Epithelial cell of prostate (primary cell): ENCODE measurements around the gene PAX5.
"Not testable (repeated sequence)": the region's sequence is repeated elsewhere in the genome, so short reads cannot be mapped to it uniquely, and the experiment has no call there.

Experiments
- DNase-seq: peaks from one replicate; pipeline ENCODE4 v3.0.0-alpha.2; 2011; ENCODE audit warnings: low read depth, low spot score
- H3K27ac ChIP-seq: fragments of 450-650 bp; 2 replicates; pipeline ENCODE4 v1.5.1; 2017; ENCODE audit warnings: mild to moderate bottlenecking

Gene PAX5

DNA sequence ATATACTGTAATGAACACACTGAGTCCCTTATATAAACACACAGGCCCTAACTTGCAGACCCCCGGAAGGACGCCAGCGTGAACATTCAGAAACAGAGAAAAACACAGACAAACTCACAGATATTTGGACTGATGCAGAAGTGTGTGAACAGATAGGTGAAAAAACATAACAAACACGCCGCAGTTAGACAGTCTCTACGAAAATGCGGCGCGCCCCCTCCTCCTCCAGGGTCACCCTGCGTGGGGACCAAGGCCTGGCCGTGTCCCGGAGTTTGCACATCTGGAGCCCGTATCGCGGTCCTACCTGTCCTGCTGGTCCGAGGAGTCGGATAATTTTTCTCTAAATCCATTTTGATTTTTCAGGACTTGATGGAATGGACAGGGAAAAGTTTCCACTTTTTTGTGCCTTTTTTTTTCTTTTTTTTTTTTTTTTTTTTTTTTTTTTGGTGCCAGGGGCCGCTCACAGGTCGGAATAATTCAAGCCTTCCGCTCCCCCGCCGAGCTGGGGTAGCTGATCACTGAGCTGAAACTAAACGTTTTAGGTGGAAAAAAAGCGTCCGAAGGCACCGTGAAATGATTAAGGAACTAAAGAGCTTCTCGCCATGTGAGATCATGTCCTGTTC is at the start of gene PAX5:
Gene PAX5, minus strand, starts transcription at position 587 of the 623 bp plus-strand sequence. Its CDS starts 237 bp downstream, at position 350.
- no peak for DNase-seq
- H3K27ac ChIP-seq: no peak within 1 kb of the TSS

DNA sequence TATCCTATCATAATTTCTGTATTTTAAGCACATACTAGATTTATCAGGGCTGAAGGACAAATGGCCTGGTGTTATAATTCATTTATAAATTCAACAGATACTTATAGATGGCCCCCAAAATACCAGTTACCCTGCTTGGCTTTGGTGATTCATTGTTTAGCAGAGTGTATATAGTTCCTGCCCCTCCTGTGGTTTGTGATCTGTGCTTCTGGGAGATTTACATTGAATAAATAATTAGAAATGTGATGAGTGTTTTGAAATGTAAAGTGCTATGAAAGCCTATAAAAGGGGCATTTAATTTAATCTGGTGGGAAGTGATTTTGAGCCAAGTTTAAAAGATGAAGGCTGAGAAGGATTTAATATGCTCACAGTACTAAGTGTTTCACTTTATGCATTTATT is 49.6 kb upstream of the PAX5 start:
- no peak overlapping the region for H3K27ac ChIP-seq
- no peak for DNase-seq

DNA sequence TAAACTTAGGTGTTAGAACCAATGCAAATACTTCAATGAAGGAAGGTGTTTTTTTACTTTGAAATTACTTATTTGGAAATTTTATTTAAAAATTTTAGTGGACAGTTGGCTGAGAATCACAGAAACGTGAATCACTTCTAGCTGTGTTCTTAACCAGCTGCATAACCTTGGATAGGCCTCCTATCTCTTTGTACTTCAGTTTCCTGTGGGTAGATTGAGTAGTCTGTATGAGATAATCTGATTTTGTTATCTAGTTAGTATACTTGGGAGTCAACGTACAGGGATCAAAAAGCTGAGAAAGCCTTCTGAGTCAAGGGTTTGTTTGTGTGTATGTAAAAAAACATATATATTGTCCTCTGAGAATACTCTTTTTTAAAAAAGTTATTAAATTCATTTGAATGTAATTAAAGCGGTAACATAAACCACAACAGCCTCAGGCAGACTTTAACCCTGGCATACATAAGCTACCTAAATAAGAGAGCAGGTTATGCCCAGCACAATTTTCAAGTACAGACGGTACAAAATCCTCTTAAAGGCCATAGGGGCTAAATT is 48.2 kb upstream of the PAX5 start:
- no peak overlapping the region for H3K27ac ChIP-seq
- DNase-seq: no peak

DNA sequence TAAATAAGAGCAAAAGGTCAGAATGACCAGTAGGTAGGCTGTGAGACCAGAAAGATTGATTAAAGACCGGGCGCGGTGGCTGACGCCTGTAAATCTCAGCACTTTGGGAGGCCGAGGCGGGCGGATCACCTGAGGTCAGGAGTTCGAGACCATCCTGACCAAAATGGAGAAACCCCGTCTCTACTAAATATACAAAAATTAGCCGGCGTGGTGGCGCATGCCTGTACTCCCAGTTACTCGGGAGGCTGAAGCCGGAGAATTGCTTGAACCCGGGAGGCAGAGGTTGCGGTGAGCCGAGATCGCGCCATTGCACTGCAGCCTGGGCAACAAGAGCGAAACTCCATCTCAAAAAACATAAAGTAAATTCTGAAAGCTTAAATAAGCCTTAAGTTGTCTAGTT is 47.4 kb upstream of the PAX5 start:
- H3K27ac ChIP-seq, DNase-seq: not testable (repeated sequence)

DNA sequence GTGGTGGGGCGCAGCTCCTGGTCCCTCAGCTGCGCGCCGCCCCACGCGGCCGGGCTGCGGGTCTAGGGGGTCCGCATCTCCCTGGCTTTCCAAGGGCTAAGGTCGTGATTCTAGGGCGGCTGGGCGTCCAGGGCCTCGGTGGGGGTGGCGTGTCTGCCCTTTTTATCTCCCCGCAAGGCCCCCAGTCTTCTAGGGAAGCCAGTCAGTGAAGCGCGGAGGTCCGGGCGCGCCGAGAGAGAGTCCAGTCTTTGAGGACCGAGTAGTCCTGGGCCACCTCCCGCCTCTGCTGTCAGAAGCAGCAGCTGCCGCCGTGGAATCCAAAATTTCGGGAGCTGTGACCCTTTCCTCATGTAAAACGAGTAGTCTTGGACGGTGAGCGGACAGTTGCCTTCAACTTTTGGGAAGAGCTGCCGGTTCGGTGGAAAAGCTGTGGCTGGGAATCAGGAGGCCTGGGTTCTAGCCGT is 46.1 kb upstream of the PAX5 start:
- not testable (repeated sequence) for DNase-seq

DNA sequence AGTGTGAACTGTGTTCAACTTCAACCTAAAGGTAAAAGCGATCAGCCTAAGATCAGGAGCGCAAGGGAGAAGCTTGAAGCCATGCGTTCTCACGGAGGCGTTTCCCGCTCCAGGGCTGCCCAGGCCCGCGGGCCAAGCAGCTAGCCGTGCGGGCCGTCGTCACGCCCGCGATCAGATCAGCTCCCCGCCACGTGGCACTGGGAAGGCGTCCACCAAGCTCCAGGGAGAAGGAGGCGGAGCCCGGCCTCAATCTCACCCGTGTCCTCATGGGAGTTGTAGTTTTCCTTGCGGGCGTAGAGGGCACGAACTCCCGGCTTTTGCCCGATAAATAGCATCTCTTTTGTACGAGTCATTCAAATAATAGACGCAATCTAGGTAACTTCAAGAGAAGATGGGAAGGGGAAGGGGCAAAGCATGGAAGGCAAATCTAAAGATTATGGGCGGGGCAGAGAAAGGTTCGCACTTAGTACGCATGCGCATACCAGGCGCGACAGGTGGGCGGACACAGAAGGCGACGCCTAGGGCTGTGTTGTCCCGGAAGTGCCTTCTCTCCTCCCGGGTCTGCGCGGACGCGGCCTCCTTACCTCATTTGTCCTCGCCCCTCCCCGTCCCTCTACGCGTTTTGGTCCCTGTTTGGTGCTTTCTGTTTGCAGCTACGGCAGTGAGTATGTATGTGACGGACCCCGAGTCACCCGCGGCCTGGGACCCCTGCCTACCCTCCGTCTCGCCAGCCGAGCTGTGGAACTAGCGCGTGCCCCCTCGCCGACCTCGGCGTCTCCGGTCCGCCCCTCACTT is 45.5 kb upstream of the PAX5 start:
- DNase-seq: peak; percentile 61

More for the DNA sequence above, 46.1 kb upstream of the PAX5 start:
- peak overlapping the region; percentile 62 for H3K27ac ChIP-seq

DNA sequence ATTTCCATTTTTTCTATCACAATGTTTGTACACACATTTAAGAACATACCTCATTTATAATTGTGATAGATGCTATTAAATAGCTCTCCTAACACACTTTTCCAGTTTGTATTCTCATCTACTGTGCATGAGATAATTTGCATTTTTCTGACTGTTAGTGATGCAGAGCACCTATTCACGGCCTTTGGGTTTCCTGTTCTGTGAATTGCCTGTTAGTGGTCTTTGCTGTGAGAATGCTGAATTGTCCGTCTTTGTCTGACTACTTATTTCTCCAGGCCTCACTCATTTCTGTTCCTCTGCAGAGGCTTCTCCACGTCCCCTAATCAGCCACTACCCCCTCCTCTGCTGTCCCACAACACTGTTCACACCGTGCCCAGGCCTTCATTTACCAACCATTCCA is 40.7 kb upstream of the PAX5 start:
- H3K27ac ChIP-seq, DNase-seq: not testable (repeated sequence)

More for the DNA sequence above, 45.5 kb upstream of the PAX5 start:
- peak overlapping the region; percentile 62 for H3K27ac ChIP-seq

DNA sequence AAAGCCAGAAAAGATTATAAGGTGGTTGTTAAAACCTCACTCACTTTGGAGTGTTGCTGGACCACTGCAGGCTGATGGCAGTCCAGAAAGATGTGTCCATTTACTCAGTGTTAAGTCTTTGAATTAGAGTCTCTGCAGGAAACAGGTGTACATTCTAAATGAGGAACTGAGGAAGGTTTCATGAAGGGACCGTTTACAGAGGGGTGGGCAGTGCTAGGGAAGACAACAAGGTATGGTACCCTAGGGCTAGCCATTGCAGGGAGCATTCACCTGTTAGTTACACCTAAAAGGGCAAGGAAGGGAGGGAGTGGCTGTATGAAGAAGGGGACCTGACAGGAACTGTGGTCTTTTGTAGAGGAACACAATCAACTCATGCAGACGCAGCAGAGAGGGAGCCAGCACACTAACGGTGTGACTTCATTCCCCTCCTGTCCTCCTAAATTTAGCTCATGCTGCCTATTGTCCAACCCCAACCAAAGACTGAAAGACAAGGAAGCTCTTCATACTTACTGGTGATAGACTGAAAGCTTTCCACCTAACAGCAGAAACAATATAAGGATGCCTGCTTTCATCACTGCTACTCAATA is 32.2 kb upstream of the PAX5 start:
- no peak for DNase-seq
- H3K27ac ChIP-seq: no peak overlapping the region

DNA sequence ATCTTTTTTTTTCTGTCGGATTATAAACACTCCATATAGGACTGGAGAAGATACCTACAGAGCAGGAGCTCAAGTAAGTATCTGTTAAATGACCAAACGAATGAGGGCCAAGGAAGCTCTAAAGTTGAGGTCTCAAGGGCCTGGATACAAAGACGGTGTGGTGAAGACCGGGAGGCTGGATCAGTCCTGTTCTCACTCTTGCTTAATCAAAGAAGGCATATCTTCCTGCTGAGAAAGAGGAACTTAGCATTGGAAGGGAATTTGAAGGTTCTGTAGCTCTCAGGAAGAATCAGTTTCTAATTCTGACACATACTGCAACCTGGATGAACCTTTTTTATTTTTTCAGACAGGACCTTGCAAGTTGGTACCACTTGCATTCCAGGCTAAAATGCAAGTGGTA is 28.3 kb upstream of the PAX5 start:
- DNase-seq: no peak
- no peak overlapping the region for H3K27ac ChIP-seq

DNA sequence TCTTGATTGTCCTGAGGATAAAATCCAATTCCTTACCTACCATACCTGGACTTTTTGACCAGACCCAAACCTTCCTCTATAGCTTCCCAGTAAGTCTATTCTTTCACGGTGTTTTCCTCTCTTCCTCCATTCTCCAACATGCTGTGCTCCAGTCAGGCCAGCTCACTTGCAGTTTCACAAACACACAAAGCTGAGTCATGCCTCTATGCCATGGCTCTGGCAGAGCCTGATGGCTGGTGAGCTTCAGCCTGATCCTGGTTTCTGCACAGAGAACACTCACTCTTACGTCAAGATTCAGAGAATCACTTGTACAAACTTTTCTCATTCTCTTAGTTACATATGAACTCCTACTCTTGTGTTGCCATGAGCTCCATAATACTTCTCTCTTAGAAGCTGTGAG is 27.7 kb upstream of the PAX5 start:
- no peak overlapping the region for H3K27ac ChIP-seq
- DNase-seq: peak; percentile 20

DNA sequence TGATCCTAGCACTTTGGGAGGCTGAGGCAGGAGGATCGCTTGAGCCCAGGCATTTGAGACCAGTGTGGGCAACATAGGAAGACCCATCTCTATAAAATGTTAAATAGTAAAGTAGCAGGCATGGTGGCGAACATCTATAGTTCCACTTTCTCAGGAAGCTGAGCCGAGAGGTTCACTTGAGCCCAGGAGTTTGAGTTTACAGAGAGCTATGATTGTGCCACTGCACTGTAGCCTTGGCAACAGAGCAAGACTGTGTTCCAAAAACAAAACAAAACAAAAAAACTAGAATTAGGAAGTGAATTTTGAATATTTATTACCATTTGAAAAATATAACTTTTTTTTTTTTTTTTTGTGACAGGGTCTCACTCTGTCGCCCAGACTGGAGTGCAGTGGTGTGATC is 26.8 kb upstream of the PAX5 start:
- H3K27ac ChIP-seq: no peak overlapping the region
- DNase-seq: no peak

DNA sequence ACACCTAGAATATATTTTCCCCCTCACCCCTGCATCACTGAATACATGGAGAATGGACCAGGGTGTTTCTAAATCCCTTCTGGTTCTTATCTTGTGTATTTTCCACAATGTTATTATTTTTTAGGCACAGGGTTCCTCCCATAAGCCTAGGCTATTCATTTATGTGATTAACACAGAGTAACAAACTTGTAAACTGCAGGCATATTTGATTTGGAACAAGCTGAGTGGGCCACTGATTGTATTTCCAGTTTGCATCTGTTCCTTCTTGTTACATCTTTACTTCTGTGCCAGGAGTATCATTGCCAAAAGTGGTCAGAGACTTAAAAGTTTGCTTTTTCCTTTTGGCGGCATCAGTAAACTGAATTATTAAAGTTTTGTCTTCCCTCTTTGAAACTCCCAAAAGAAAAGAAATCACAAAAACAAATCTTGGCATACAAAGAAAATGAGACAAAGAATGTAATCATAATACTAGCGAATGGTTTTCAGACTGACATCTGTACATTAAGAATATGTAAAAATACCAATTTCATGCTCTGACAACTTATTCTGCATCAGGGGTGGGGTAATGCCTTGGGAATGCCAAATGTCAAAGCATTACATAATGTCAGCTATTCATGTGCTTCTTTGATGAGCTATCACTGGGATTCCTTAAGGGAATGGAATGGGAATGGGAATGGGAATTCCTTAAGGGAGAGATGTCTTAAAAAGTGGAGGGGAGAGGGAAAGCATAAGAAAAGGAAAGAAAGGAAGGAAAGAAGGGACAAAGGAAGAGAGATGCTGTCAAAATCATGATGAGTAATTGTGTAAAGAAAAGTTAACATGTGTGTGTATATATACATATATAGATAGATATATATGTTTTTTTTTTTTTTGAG is 22.2 kb upstream of the PAX5 start:
- no peak for DNase-seq

DNA sequence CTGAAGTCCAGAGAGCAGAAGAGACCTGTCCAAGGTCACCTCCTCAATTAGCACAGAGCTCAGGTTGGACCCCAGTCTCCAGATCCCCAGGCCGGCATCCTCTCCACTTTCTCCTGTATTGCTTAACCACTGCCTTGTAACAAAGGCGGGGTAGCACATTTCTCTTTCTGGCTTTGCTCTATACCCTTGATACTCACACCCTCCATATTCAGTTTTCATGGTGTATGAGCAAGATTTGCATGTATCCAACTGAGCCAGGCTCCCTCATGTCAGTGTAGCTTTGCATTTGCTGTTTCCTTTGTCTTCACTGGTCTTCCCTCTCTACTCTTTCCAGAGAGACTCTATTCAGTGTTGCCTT is 20.3 kb upstream of the PAX5 start:
- not testable (repeated sequence) for H3K27ac ChIP-seq, DNase-seq

More for the DNA sequence above, 22.2 kb upstream of the PAX5 start:
- no peak overlapping the region for H3K27ac ChIP-seq

DNA sequence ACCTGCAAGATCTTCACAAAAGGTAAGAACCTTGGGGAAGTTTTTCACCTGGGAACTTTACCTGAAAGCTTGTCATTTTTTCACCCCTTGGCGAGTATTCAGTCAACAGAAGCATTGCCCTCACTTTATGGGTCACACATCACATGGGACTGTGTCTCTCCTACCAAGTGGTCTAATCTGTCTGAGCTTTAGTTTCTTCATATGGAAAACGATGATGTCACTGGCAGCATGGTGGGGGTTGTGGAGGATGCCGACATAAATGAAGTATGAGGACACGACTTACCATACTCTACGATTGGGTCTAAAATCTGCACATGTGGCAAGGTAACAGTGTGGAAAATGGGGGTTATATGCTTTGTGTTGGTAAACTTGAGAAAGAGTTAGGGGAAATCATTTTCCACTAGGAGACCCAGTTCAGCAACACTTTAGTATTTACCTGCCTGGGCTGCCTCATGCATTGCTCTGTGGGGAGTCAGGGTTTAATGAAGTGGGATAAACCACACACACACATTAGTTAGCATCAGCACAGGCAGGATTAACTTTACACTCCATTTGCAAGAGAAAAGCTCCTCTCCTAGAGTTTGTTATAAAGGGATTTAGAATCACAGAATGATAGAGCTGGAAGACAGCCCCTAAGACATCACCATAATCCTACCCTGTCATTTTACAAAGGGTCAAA is 19.8 kb upstream of the PAX5 start:
- H3K27ac ChIP-seq: no peak overlapping the region

DNA sequence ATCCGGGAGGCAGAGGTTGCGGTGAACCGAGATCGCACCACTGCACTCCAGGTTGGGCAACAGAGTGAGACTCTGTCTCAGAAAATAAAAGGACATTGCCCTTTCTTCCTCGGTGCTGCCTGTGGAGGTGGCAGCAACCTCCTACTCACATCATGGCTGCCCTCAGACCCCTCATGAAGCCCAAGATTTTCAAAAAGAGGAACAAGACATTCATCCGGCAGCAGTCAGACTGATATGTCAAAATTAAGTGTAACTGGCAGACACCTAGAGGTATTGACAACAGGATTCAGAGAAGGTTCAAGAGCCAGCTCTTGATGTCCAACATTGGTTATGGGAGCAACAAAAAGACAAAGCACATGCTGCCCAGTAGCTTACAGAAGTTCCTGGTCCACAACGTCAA is 12.6 kb upstream of the PAX5 start:
- H3K27ac ChIP-seq: no peak overlapping the region
- no peak for DNase-seq

More for the DNA sequence above, 19.8 kb upstream of the PAX5 start:
- DNase-seq: no peak

DNA sequence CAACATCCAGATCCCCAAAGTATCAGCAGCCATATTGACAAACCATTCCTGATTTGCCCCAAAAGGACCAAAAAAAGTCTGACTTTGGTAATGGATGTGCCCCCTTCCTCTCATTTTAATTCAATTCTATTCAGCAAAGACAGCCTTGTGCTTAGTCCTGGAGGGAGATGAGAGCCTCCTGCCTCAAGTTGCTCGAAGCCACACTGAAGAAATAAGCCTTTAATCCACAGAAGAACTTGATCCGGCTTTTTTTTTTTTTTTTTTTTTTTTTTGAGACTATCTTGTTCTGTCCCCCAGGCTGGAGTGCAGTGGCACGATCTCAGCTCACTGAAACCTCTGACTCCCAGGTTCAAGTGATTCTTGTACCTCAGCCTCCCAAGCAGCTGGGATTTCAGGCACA is 8.4 kb upstream of the PAX5 start:
- DNase-seq: no peak
- H3K27ac ChIP-seq: no peak overlapping the region

DNA sequence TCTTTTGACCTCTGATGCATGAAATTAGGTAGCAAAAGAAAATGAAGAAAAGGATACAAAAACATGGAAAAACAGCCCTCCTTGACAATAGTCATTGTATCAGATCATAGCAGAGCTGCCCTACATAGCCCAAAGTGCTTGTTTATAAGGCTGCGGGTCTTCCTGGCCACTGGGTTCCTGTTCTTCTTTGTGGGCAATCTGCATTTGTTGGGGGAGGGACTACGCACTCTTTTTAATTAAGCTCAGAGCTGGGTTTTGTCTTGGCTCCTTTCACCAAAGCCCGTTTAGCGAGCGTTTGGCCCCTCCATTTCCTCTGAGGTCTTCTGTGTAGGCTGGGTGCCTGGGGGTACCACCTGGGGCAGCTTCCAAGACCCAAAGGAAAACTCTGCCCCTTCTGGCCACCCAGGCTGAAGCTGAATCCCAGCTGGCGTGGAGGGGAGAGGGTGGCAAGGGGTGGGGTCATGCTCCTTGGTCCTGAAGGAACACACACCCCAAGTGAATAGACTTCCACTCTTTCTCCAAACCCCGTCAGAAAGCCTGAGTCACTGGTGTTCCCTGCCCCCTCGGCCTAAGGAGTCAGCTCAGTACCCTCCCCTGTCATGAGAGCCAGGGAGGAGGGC is 6.5 kb upstream of the PAX5 start:
- H3K27ac ChIP-seq: no peak overlapping the region
- no peak for DNase-seq

DNA sequence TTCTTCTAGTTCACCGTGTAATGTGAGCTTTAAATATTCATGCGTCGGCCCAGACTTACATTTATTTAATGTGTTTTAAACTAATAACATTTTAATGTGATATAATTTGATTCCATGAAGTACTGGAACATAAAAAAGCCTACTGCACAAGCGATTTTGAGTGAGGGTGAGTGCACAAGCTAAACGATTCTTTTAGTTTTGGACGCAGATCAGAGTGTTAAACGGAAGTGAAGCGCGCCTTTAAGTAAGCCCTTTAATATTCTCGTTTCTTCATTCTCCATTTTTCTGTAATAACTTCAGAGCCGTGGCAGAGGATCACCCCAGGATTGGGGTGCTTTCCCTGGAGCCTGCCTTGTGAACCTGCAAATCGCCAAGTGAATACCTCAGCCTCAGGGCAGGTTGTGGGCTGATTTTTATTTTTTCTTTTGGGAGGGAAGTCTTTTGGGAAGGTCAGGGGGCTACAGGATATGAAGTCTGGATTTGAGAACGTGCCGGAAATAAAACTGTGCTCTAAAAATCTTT is 4.9 kb upstream of the PAX5 start:
- H3K27ac ChIP-seq: no peak overlapping the region
- DNase-seq: no peak
